SK-N-MC (cell line): Measurements from ENCODE around the gene VEZF1.
A peak's percentile ranks its signal among the peaks of the same experiment; 100 is the strongest.

Source experiments
- DNase-seq: peaks from one replicate; pipeline ENCODE4 v3.0.0-alpha.2; 2011; ENCODE audit warnings: low read depth, low spot score
- H3K27ac ChIP-seq: fragments of 200-600 bp; sonication (generic); 2 replicates; pipeline ENCODE4 v1.5.1; 2016; ENCODE audit warnings: mixed run types
- H3K36me3 ChIP-seq: fragments of 200-600 bp; sonication (generic); 2 replicates; pipeline ENCODE4 v1.6.1; 2017; ENCODE audit warnings: antibody characterized with exemption, low read length, mixed read lengths; ENCODE audit not compliant: insufficient read depth
- H3K4me3 ChIP-seq: fragments of 200-600 bp; sonication (generic); 2 replicates; pipeline ENCODE4 v1.5.1; 2016
- H3K9ac ChIP-seq: fragments of 200-600 bp; sonication (generic); 2 replicates; pipeline ENCODE4 v1.8.0; 2017; ENCODE audit warnings: mixed run types, mixed read lengths; ENCODE audit not compliant: insufficient read length
- H3K9me3 ChIP-seq: fragments of 200-600 bp; sonication (generic); 2 replicates; pipeline ENCODE4 v1.6.1; 2017; ENCODE audit warnings: low read depth, mild to moderate bottlenecking, antibody characterized with exemption, low read length, moderate library complexity, mixed read lengths
- EZH2 ChIP-seq: fragments of 200-600 bp; sonication (generic); IDR thresholded peaks from one replicate; pipeline ENCODE4 v1.6.1; 2017; ENCODE audit warnings: antibody characterized with exemption
- FOXP2 ChIP-seq: optimal IDR thresholded peaks from 2 replicates; pipeline ENCODE3; 2011; ENCODE audit warnings: mild to moderate bottlenecking, moderate library complexity; ENCODE audit not compliant: insufficient read depth; ENCODE audit errors: extremely low read length, control extremely low read depth
- POLR2AphosphoS5 ChIP-seq: IDR thresholded peaks from 2 replicates; pipeline ENCODE4 v1.6.1; 2012; ENCODE audit warnings: mild to moderate bottlenecking, low read depth, low read length, borderline replicate concordance

Gene VEZF1

DNA sequence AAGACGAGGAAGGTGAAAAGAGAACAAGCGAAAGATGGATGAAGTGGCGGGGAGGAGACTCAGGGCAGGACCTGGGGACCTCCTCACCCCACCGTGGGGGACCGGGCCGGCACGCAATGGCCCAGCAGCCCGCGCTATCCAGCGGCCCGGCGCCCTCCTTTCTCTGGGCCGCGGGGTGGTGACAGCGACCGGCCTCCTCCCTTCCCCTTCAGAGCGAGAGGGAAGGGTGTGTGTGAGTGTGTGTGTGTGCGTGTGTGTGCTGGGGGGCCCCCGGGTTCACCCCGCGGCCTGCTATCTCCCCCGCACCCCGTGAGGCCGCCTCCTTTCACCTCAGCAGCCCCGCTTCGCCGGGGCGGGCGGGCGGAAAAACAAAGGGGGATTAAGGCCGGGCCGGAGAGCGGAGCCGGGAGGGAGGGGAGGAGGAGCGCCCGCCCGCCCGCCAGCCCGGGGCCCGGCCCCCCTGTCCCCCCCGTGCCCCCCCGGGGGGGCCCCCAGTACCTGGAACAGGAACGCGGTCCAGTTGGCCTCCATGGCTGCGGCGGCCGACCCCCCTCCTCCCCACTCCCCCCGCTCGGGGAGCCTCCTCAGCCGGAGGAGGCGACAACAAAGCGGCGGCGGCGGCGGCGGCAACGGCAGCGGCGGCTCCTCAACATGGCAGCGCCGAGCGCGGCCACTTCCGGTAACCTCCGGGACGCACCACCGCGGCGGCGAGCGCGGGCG, at the start of gene VEZF1:
Gene VEZF1, minus strand, starts transcription at position 674 of the 720 bp plus-strand sequence. Its CDS starts 143 bp downstream, at position 531.
- TF ChIP-seq EZH2 = no peak
- no peak for TF ChIP-seq FOXP2
- peak; percentile 27; the same call in 1 of the 2 replicates for TF ChIP-seq POLR2AphosphoS5
- Histone ChIP-seq H3K27ac (peak within 1 kb of the TSS; percentile 78), H3K36me3 (peaks cover 23% of the 10 kb centered on the region), H3K9me3 (no peaks in the 10 kb centered on the region), H3K9ac (peak within 1 kb of the TSS; percentile 87), H3K4me3 (peak within 1 kb of the TSS; percentile 82)
- DNase-seq = no peak

DNA sequence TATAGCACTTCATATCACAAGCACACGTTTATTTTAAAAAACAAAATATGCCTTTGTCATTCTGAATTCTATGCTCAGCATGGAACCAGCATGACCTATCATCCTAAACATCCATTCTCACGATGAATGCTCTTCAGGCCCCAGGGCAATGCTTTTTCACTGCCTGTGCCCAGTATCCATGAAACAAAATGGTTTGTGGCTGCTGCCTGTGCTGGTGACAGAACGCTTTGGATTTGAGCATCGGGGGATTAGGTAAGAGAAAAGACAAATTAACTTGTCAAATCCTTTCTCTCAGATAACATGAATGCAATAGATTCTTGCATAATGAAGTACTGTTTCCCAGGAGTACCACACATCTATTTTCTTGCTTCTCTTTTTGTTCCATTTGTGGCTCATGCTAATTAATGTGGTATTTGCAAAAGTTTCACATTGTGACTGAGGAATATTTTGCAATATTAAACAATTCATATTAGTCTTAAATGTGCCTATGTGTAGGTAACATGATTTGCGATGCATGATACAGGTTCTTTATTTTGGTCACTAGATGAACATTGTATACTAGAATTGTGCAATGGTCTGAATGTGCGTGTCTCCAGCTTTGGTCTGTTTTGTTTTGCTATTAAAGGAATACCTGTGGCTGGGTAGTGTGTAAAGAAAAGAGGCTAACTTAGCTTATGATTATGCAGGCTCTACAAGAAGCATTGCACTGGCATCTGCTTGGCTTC, 44.8 kb upstream of the VEZF1 start:
- Histone ChIP-seq H3K9me3 (no peaks in the 10 kb centered on the region), H3K9ac (no peak overlapping the region), H3K36me3 (no peaks in the 10 kb centered on the region), H3K4me3 (no peak overlapping the region), H3K27ac (no peak overlapping the region)
- TF ChIP-seq EZH2 (no peak), FOXP2 (no peak), POLR2AphosphoS5 (no peak)
- no peak for DNase-seq

GRCh38 chr17:58028578-58028977, 40.5 kb upstream of the VEZF1 start:
- Histone ChIP-seq H3K9me3 (no peaks in the 10 kb centered on the region), H3K9ac (no peak overlapping the region), H3K36me3 (no peaks in the 10 kb centered on the region), H3K4me3 (no peak overlapping the region), H3K27ac (no peak overlapping the region)
- DNase-seq = no peak
- TF ChIP-seq FOXP2 = no peak
- TF ChIP-seq POLR2AphosphoS5 = no peak
- TF ChIP-seq EZH2 = no peak

DNA sequence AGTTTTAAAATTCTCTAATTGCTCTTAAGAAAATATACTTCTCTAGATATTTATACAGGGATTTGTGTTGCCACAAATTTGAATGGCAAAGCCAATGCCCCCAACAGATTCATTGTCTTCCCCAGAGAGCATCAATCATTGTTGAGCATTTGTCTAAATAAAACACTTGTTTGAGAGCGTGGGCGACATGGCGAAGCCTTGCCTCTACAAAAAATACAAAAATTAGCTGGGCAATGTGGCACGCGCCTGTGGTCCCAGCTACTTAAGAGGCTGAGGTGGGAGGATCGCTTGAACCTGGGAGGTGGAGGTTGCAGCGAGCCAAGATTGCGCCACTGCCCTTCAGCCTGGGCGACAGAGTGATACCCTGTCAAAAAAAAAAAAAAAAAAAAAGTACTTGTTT, 32.3 kb upstream of the VEZF1 start:
- Histone ChIP-seq H3K27ac (no peak overlapping the region), H3K36me3 (no peaks in the 10 kb centered on the region), H3K4me3 (no peak overlapping the region), H3K9ac (no peak overlapping the region), H3K9me3 (no peaks in the 10 kb centered on the region)
- TF ChIP-seq EZH2 = no peak
- TF ChIP-seq POLR2AphosphoS5 = no peak
- no peak for TF ChIP-seq FOXP2
- no peak for DNase-seq

DNA sequence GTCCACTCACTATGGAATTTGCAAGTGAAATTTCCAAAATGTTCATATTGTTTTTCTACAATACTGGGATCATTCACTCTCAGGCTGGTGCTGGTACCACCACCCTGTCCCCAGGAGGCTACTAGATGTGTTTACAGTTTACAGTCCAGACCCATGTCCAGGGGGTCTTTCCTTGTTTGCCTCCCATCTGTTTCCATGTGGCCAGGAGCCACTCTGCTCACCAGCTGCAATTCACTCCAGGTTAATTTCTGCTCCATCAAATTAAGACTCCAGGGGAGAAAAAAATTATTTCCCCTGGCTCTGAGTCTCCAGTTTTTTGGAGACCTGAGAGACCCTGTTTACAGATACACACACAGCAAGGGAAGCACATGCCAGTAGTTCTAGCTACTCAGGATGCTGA, 31.5 kb upstream of the VEZF1 start:
- TF ChIP-seq POLR2AphosphoS5 (no peak), FOXP2 (no peak), EZH2 (no peak)
- Histone ChIP-seq H3K27ac (no peak overlapping the region), H3K9me3 (no peaks in the 10 kb centered on the region), H3K36me3 (no peaks in the 10 kb centered on the region), H3K4me3 (no peak overlapping the region), H3K9ac (no peak overlapping the region)
- DNase-seq = no peak

DNA sequence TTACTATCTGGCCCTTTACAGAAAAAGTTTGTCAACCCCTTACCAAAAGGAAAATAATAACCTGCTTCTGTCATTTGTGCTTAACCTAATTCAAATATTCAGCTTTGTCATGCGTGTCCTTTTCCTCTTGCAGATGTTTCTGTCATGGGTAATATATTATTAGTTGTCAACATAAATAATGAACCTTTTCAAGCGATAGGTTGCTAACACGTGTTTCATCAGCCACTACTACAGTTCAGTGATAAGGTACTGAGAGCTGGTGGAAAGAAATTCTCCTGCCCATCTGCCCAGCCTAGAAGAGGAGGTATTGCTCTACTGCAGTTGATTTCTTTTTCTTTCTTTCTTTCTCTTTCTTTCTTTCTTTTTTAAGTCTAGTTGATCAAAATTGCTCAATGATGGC, 31.0 kb upstream of the VEZF1 start:
- TF ChIP-seq FOXP2 (no peak), POLR2AphosphoS5 (no peak)
- no peak for DNase-seq
- Histone ChIP-seq H3K9me3 (no peaks in the 10 kb centered on the region), H3K4me3 (no peak overlapping the region), H3K9ac (no peak overlapping the region), H3K27ac (no peak overlapping the region), H3K36me3 (no peaks in the 10 kb centered on the region)

- Histone ChIP-seq H3K9me3 (no peaks in the 10 kb centered on the region), H3K4me3 (no peak overlapping the region), H3K27ac (no peak overlapping the region), H3K36me3 (peaks cover 16% of the 10 kb centered on the region), H3K9ac (no peak overlapping the region)
- no peak for DNase-seq
- TF ChIP-seq EZH2 = no peak
- no peak for TF ChIP-seq POLR2AphosphoS5
- TF ChIP-seq FOXP2 = no peak
Observed at GRCh38 chr17:58010067-58010799, 22.2 kb upstream of the VEZF1 start.
